HG03025 (cell line): ENCODE data around the gene ADAM12.
"Not testable (repeated sequence)": the region's sequence is repeated elsewhere in the genome, so short reads cannot be mapped to it uniquely, and the experiment has no call there.

ENCODE experiments used
- ATAC-seq: cut with Tn5 transposase; IDR thresholded peaks from one replicate; pipeline ENCODE4 v1.9.1; 2021; ENCODE audit warnings: mild to moderate bottlenecking, moderate library complexity; ENCODE audit not compliant: unreplicated experiment, low FRiP score

Gene ADAM12

DNA sequence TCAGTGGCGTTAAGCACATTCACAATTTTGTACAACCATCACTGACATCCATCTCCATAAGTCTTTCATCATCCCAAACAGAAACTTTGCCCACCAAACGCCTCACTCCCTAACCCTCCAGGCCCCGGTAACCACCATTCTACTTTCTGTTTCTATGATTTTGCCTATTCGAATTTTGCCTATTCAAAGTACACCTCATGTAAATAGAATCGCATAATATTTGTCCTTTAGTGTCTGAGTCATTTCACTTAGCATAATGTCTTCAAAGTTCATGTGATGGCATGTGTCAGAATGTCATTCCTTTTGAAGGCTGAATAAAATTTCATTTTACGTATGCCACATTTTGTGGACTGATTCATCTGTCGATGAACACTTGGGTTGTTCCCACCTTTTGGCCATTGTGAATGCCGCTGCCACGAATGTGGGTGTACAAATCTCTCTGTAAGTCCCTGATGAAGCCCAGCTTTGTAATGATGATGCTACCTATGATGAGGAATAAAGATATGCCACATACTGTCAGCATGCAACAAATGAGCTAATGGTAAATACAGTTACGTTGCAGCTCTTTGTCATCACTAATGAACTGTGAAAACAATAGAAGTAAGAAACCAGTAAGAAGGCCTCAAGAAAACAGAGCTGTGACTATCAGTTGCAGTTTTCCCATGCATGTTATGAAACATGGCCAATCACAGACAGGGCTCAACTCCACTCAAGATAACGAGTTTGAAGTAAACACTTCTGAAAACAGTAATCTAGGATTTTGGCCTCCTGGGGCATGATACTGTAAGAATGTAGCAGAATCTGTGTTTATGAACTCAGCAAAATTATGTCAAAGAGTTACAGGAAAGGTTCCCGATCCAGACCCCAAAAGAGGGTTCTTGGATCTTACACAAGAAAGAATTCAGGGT, 120.0 kb downstream of the ADAM12 start:
- ATAC-seq: no peak

DNA sequence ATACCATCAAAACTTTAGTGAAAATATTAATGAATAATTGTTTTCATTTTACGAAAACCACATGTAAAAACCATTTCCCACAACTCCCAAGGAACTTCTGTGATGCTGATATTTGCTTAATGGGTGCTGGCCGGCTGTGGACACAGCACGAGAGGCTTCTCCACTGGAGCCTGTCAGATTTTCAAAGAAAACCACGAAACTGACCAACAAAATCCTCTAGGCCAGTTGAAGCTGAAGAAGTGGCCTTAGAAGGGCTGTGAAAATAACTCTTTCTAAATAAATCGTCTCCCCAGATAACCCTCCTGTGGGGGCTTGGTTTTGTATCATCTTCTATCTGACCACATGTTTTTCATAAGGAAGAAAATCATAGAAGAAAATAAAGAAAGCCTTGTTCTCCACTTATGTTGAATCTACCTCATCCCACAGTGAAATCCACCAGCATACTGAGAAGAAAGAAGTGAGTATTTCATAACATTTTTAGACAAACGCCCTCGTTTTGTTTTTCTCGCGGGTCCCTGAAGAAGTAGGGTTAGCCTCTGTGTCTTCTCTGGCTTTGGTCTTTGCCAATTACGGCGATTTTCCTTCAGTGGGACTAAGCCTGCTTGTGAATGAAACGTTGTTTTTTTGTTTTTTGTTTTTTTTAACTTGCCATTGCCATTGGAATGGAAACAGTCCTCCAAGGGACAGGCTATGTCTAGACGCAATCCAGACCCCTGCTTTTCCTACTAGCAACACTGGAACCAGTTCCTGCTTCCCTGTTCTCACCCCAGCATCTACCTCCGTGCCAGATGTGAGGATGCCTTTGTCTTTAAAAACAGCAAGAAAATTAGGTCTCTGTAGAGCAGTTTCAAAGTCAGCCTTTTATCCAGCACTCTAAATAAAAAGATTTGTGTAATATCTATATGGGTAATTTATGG, 123.9 kb downstream of the ADAM12 start:
- ATAC-seq: no peak

DNA sequence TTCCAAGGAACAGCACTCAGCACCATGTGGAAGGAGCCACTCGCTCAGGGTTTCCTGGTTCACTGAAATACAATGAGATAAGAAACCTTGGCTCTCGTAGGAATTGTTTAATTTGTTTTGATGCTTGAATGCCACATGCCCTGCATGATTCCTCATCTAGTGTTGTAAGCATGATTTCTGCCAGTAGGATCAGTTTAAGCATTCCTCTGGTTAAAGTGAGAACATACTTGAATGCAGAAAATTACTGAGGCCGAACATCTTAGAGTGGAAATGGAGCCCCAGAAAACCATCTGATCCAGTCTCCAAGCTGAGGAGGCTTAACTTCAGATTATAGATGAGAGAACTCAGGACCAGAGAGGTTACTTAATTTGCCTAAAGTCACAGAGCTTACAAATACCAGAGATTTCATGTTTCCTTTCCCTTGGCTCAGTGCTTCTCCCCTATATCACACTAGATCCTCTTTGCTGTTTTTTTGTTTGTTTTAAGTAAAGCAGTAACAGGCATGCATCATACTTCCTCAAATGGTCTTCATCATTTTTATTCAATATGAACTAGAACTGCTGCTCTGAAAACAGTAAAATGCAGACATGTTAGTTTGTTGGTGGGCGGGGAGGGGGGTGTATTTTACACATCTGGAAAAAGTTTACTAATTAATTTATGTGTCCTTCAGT, 125.1 kb downstream of the ADAM12 start:
- ATAC-seq: no peak

DNA sequence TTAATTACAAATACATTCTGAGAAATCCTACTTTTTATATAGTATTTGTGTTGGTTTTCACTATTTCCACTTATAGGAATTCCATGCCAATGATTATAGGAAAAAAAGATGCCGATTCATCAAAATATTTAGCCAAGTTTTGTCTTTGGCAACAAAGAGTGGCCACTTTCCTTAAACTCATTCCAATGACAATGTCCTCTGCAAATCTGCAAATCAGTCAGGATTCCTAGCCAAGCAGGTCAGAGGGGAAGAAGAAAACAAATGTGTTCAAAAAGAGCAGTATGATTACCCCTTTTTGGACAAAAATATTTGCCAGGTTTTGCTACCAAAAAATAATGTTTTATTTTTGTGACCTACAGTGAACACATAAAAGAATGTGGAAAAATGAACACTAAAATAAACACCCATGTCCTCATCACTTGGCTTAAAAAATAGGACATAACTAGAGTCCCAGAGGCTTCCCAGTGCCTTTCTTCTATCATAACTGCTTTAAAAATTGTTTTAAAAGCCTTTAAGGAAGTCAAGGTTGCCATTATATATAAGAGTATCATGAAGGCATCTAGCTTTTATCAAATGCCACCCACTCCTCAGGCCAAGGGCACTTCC, 125.9 kb downstream of the ADAM12 start:
- no peak for ATAC-seq

DNA sequence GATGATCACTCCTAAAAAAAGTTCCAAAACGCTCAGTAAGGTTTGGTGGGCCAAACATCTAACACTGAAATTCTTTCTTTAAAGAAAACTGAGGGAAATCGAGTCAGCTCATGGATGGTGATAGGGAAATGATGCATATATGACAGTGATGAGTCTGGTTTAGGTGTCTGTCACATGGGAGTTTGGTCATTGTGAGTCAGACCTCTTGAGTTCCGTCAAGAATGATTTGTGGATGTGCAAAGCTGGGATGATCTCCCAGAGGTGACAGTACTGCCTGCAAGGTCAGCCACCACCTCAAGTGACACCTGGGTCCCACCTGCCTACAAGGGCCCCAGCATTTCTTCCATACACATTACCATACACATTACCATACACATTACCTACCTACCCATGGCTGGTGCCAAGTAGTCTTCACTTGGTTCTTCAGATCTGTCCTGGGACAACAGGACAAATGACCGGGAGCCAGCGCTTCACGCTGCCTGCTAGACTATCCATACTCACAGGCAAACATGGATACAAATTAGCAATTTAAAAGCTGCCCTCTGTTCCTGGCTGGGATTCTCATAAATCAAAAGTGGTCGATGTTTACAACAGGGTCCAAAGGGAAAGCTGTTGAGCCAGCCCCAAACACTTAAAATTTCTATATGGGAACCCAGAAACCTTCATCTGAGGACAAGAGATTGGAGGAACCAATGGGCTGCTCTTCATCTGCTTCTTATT, 128.4 kb downstream of the ADAM12 start:
- ATAC-seq: no peak

DNA sequence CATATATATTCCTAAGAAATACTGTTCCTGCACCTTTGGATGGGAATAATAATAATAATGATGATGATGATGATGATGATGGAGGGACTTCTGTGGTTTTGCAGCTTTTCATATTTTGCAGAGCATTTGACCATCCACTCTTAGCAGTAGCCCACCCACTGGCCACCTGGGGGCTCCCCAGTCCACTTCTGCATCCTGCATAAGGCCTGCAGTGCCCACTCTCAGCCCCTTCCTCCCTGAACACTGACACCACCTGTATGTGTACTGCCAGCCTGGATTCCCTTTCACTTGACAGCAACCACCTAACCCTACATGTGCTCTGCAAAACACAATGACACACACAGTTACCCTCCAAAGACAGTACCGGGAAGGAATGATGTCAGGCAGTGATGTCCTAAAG, 131.4 kb downstream of the ADAM12 start:
- no peak for ATAC-seq

DNA sequence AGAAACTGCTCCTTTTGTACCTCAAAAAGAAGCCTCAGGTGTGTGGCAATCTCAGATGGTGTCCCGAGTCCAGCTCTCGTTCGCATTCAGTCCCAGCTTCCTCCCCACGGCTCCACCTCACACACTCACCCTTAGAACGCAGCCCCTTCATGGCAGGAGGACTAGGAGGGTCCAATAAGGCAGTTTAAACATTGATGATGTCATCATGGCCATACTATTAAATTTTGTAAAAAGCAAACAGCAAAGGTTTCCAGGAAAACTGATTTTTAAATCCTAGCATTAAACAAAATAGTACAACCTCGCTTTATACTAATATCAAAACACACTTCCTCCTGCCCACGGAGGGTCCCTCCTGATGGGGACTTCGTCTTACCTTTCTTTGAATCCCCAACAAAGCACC, 133.0 kb downstream of the ADAM12 start:
- ATAC-seq: no peak

DNA sequence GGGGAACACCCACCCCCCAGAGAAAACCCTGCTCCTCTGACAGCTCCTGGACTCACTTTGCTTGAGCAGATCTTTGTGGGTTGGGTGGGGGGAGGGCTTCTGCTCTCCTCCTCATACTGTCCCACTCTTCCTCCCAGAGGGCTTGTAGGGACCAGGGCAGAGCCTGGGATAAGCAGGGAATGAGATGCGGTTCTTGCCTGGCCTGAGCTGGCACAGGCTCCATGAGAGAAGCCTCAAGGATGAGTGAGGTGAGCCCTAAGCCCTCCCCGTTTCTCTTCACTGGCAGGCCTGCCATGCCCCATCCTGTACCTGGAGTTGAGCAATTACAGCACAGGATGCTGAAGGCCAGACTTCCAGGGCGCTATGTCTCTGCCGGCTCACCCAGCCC, 134.7 kb downstream of the ADAM12 start:
- ATAC-seq: no peak

DNA sequence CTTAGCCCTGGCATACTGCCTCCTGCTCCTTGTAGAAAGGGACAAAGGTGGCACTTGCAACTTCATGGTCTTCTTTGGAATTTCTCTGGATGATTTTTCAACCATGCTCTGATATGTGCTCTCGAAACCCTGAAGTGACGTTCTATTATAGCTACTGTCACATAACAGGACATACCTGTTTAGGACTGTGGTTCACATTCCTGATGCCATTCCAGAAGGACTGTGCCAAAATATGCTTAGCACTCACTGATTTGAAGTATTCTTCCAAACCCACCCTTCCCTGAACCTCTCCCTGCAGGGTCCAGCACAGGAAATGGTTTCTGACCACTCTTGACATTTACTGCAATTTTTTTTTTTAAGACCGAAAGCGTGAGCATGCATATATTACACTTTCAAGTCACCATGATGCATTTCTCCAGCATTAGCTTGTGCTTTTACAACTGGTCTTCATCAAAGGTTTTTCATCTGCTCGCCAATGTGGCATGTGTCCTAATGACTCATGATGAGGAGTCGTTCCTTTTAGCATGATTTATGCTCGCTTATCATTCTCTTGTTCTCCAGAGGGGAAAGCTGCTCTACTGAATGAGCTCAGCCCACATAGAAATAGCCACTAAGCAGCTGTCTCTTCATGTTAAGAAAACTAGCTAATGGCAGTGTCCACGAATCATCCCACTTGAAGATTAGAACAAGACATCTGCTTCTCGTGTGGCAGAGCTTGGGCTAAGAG, 135.2 kb downstream of the ADAM12 start:
- no peak for ATAC-seq

DNA sequence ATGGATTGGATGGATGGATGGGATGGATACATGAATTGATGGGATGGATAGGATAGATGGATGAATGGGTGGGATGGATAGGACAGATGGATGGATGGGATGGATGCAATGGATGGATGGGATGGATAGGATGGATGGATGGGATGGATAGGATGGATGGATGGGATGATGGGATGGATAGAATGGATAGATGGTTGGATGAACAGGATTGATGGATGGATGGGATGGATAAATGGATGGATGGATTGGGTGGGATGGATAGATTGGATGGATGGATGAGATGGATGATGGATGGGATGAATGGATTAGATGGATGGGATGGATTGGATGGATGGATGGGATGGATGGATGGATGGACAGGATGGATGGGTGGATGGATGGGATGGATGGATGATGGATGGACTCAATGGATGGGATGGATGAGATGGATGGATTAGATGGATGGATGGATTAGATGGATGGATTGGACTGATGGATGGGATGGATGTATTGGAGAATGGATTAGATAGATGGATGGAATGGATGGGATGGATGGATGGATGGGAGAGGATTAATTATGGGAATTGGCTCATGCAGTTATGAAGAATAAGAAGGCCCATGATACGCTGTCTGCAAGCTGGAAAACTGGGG, 136.4 kb downstream of the ADAM12 start:
- ATAC-seq: no peak

DNA sequence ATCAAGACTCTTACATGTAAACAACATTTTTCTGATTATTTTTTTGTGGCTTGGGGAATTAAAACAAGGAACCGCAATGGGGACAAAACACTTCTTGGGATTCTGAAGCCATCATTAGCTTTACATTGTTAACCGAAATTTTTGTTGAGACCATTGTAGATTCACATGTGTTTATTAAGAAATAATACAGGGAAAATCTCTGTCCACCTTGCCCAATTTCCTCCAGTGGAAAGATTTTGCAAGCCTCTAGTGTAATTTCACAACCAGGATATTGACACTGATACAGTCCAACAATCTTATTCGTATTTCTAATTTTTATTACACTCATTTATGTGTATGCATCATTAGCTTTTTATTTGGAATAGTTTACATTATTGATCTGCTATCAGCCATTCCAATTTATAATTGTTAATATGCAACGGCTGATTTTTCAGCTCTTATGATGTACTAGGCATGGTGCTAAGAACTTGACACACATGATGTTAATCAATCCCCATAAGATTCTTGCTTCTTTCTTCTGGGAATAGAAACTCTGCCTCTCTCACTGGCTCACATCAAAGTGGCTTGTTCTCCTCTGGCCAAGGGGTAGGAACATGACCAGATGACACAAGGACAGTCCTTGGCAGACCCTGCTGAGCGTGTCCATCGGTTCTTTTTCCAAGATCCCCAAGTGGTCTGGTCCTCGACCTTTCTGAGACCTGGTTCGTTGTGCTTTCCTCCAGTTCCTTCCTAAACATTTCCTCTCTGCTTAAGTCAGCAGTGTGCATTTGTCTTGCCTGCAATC, 137.6 kb downstream of the ADAM12 start:
- no peak for ATAC-seq

DNA sequence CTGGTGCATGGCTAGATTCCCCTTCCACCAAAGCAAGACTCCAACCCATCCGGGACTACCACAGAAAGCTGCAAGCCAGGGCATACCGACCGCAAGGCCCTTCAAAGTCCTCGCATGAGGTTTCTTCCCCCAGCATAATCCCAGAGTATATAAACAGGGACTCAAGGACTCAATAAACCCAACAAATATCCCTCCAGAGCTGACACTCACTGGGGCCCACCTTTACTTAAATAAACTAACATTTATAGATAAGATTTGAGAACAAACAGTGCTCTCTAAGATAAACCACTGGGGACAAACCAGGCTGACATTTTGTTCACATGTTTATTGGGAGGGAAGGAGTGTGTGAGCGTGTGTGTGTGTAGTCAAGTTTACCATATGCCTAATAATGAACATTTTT, 138.2 kb downstream of the ADAM12 start:
- ATAC-seq: no peak

DNA sequence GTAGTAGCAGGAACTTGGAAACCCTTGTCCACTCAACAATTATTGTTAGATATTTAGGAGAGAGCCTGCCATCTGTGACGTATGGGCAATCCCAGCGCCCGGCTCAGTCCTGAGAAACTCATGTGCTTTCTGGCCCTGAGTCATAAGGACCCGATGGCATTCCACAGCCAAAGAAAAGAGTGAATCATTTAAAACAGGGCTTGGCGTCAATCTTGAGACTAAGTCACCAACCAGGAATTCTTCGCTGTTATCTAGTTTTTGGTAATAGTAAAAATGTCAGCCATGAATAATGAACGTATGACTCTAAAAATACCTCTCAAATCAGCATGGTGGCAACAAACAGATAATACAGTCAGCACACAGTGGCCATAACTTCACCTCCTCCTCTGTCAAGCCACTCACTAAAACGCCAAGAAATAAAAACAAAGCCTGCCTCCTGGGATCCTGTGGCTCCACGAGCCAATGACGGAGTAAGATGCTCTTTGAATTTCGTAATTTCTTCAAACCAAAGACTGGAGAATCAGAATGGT, 140.8 kb downstream of the ADAM12 start:
- ATAC-seq: no peak

DNA sequence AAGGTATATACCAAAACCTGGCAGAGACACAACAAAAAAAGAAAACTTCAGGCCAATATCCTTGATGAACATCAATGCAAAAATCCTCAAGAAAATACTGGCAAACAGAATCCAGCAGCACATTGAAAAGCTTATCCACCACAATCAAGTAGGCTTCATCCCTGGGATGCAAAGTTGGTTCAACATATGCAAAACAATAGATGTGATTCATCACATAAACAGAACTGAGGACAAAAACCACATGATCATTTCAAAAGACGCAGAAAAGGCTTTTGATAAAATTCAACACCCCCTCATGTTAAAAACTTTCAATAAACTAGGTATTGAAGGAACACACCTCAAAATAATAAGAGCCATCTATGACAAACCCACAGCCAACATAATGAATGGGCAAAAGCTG, 141.9 kb downstream of the ADAM12 start:
- not testable (repeated sequence) for ATAC-seq

DNA sequence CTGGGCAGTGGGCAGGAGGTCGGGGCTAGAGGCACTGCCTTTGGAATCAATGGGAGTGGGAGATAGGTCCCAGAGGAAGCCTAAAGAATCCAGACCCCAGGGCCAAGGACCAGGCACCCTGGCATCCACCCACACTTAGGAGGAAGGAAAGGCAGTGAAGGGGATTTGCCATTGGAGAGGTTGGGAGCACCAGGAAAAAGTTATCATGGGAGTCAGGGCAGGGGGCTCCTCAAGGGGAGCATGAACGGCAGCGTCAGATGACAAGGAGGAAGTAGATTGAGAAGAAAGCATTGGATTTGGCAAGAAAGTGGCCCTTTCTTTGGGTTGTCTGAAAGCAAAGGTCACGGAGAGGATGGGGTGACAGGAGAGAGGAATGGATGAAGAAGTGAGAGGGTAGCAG, 142.8 kb downstream of the ADAM12 start:
- no peak for ATAC-seq

DNA sequence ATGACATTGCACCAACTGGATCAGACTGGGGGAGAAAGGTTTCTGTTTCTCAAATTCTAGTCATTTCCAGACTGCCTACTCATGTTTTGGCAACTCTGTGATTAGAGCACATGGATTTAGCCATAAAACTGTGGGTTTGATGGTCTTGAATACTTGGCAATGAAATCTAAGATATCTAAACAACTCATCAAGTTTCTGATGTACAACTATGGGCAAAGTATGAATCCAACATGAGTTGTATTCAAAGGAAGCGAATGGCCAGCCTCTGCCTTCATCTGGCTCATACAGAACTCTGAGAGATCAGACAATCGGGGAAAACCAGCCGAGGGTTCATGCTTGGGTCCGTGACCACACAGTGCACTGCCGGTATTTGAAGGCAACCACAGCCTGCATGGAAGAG, 144.3 kb downstream of the ADAM12 start:
- ATAC-seq: no peak

DNA sequence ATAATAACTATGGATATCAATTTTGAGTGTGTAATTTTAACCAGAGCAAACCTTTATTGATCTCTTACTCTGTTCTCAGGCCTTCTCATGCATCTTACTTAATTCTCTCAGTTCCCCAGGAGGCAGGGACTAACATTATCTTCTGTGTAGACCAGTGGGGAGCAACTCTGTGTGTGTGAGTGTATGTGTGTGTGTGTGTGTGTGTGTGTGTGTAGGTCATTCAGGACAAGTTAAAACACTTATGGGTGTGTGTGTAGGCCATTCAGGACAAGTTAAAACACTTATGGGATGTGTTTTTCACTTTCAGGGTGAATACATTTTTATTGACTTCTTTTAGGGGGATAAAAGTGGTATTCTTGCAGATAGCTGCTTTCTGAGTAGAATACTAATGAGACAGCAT, 145.0 kb downstream of the ADAM12 start:
- no peak for ATAC-seq
